AG08395 (cell line): ENCODE data around the gene MAPK8.

Source experiments
- DNase-seq: peaks from one replicate; pipeline ENCODE4 v3.0.0; 2012; ENCODE audit warnings: mixed read lengths, low spot score

Gene MAPK8

DNA sequence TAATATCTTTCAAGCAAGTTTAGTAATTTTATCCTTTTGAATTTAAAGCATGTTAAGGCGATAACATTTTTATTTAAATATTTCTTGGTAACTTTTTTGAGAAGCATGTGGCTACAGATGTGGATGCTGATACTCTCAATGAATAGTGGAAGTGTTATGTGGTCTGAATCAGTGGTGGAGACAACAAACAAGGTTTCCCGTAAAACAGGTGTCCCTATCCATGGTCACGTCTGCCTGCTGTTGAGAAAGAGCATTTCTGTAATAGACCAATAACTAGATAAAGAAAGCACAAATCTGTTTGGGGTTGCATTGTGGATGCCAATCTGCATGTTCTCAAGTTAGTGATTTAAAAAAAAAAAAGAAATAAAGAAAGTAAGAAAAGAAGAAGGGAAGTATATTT, 13.9 kb upstream of the MAPK8 start:
- DNase-seq = no peak

- no peak for DNase-seq
Observed at GRCh38 chr10:48294431-48294830, 12.0 kb upstream of the MAPK8 start.

- DNase-seq = no peak
Observed at GRCh38 chr10:48296576-48297098, 9.8 kb upstream of the MAPK8 start.

DNA sequence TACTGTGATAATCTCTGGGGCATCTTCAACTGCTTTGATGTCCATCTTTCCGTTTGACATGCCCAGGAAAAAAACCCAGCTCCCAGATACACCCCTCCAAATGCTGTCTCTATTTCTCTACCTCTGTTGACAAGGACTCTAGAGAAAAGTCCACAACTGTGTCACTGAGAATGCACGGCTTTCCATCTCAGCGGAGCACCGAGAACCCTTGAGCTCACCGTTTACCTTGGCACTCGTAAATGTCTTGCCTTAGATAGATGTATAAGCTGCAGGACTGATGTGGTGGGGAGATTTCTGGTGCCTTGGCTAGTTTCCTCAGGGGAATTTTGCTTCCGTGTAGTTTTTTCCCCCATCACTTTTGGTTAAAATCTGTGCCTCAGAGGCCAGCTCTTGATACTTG, 7.4 kb upstream of the MAPK8 start:
- DNase-seq = no peak

- no peak for DNase-seq
Observed at GRCh38 chr10:48299692-48300091, 6.8 kb upstream of the MAPK8 start.

- DNase-seq = no peak
Observed at GRCh38 chr10:48300556-48300955, 5.9 kb upstream of the MAPK8 start.

- no peak for DNase-seq
Observed at GRCh38 chr10:48302515-48303476, 3.7 kb upstream of the MAPK8 start.

GRCh38 chr10:48305905-48306264, 592 bp upstream of the MAPK8 start:
- DNase-seq = no peak

- peak; percentile 65 for DNase-seq
Observed at GRCh38 chr10:48306870-48307710, 613 bp downstream of the MAPK8 start.

DNA sequence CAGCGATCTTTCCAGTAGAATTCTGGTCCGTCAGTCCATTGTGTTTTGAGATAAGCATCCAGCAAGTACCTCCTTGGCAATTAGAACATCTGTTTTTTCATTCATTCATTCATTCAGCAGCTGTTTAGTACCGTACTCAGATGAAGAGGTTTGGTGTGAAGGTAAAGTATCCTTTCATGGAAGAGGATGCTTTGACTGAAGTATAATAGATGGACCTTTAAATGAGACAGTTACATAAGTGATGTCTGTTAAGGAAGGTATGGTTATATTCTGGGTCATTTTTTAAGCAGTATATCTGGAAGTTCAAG, 1.2 kb downstream of the MAPK8 start:
- DNase-seq = no peak

- peak; percentile 56 for DNase-seq
Observed at GRCh38 chr10:48309711-48310226, 3.3 kb downstream of the MAPK8 start.

DNA sequence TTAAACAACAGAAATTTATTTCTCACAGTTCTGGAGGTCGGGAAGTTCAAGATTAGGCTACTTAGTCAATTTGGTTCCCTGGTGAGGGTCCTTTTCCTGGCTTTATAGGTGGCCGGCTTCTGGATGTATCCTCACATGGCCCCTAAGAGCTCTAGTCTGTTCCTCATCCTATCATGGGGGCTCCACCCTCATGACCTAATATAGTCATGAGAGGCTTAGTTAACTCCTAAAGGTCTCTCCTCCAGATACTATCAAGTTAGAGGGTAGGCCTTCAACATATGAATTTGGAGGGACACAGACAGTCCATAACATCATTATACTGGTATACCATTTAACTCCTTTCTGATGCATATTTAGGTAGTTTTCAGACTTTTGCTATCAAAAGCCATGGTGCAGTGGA, 7.6 kb downstream of the MAPK8 start:
- DNase-seq = no peak

GRCh38 chr10:48316236-48316635, 9.8 kb downstream of the MAPK8 start:
- DNase-seq = no peak

DNA sequence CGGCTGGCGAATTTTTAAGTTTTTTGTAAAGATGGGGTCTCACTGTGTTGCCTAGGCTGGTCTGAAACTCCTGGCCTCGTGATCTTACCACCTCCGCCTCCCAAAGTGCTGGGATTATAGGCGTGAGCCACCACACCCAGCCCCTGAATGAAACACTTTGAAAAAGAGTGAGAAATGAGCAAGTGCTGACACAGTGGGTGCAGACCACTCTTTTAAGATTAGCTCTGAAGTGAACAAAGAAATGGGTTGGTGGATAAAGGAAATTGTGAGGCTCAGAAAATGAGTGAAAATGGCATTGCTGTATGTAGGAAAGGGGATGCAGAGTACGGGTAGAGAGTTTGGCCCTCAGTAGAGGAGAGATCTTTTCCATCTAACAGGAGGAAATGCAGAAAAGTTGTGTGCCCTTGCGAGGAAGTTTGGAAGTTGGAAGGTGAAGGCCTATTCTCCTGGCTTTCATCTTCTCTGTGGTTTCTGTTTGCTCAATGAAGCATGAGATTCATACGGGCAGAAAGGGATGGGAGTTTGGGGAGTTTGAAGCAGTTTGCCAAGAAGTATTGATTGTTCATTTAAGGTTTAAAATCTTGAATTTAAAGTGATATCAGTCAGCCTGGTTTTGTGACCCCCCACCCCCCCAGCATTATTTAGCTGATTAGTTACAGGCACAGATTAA, 11.0 kb downstream of the MAPK8 start:
- no peak for DNase-seq

DNA sequence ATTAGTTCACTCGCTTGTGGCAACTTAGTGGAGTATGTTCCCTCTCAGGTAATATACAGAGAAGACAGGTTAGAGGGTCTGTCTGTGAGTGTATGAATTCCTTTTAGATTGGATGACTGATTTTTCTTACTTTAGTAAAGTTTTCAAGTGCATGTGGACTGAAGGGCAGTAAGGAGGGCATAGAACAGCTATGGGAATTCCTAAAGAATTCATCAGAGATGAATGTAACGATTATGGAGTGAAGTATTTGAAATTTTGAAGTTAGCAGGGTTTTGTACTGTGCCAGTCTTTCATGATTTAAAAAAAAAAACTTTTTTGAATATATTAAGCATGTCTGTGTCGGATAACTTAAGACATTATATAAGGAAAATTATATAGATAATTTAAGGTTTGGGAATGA, 15.5 kb downstream of the MAPK8 start:
- no peak for DNase-seq

- no peak for DNase-seq
Observed at GRCh38 chr10:48324580-48324979, 18.1 kb downstream of the MAPK8 start.

DNA sequence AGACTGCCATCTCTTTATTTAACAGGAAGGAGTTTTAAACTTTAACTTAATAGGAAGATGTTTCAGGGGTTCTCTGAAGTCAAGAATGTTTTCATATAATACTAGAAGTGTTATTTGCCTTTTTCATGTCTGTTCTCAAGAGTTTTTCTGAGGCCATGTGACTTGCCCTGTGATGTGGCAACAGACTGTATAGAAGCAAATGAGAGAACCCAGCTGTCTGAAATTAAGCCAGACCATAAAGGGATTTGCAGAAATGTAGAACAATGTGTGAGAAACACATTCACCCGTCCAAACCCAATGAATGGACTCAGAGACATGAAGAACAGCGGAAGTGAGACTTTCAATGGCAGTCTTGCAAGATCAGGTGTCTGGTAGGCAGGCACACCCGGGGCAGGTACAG, 23.8 kb downstream of the MAPK8 start:
- DNase-seq = peak; percentile 12

GRCh38 chr10:48331436-48331835, 25.0 kb downstream of the MAPK8 start:
- DNase-seq = no peak

GRCh38 chr10:48332166-48332870, 25.8 kb downstream of the MAPK8 start:
- DNase-seq = no peak

- no peak for DNase-seq
Observed at GRCh38 chr10:48332871-48333216, 26.4 kb downstream of the MAPK8 start.

GRCh38 chr10:48333856-48334255, 27.4 kb downstream of the MAPK8 start:
- no peak for DNase-seq

- no peak for DNase-seq
Observed at GRCh38 chr10:48335788-48336187, 29.3 kb downstream of the MAPK8 start.
